Neural cell (in vitro differentiated cells): ENCODE data around the gene FHOD3. TPM values are rescaled to one million over a fixed set of nuclear protein-coding genes. Genes with fewer than 3 reads are reported as not detected.

Experiments
- H2AFZ ChIP-seq: fragments of 200-600, 300-800 bp; sonication (generic), shearing (Covaris generic); 2 replicates; pipeline ENCODE4 v1.6.0; 2014; ENCODE audit warnings: low read depth, mild to moderate bottlenecking, antibody characterized with exemption, low read length, moderate library complexity
- H3F3A ChIP-seq: fragments of 200-600 bp; shearing (Covaris generic); 2 replicates; pipeline ENCODE4 v1.6.1; 2016; ENCODE audit warnings: mild to moderate bottlenecking, moderate library complexity, mixed read lengths, antibody characterized with exemption, low read length; ENCODE audit not compliant: insufficient read depth, poor library complexity, severe bottlenecking
- H3K27ac ChIP-seq: fragments of 200-600, 300-800 bp; sonication (generic), shearing (Covaris generic); 2 replicates; pipeline ENCODE4 v1.5.1; 2014; ENCODE audit warnings: mild to moderate bottlenecking, low read length, moderate library complexity
- H3K27me3 ChIP-seq: fragments of 300-800, 200-600 bp; sonication (generic), shearing (Covaris generic); 2 replicates; pipeline ENCODE4 v1.6.0; 2014; ENCODE audit warnings: mild to moderate bottlenecking, low read depth, low read length, moderate library complexity; ENCODE audit not compliant: insufficient read depth
- H3K36me3 ChIP-seq: fragments of 300-800, 200-600 bp; sonication (generic), shearing (Covaris generic); 2 replicates; pipeline ENCODE4 v1.5.1; 2014; ENCODE audit warnings: mild to moderate bottlenecking, antibody characterized with exemption, low read length, moderate library complexity; ENCODE audit not compliant: insufficient read depth
- H3K4me2 ChIP-seq: fragments of 300-800, 200-600 bp; sonication (generic), shearing (Covaris generic); 2 replicates; pipeline ENCODE4 v1.6.0; 2014; ENCODE audit warnings: mild to moderate bottlenecking, low read length
- H3K4me3 ChIP-seq: fragments of 300-800, 200-600 bp; sonication (generic), shearing (Covaris generic); 2 replicates; pipeline ENCODE4 v1.5.1; 2014; ENCODE audit warnings: mild to moderate bottlenecking, low read length, moderate library complexity
- H3K79me2 ChIP-seq: fragments of 200-600 bp; shearing (Covaris generic); replicated peaks from 2 replicates; pipeline ENCODE4 v1.6.0; 2014; ENCODE audit warnings: mild to moderate bottlenecking, low read length, moderate library complexity; ENCODE audit not compliant: insufficient read depth
- H3K9ac ChIP-seq: fragments of 300-800, 200-600 bp; sonication (generic), shearing (Covaris generic); 2 replicates; pipeline ENCODE4 v1.6.1; 2016; ENCODE audit warnings: mild to moderate bottlenecking, low read length, mixed read lengths
- H3K9me2 ChIP-seq: fragments of 200-600 bp; shearing (Covaris generic); 2 replicates; pipeline ENCODE4 v1.6.1; 2016; ENCODE audit warnings: mild to moderate bottlenecking, low read length, mixed read lengths; ENCODE audit not compliant: insufficient read depth
- H3K9me3 ChIP-seq: fragments of 200-600, 300-800 bp; sonication (generic), shearing (Covaris generic); 2 replicates; pipeline ENCODE4 v1.6.1; 2016; ENCODE audit warnings: mild to moderate bottlenecking, mixed run types, low read length, moderate library complexity, mixed read lengths
- H4K20me1 ChIP-seq: fragments of 200-600 bp; shearing (Covaris generic); 2 replicates; pipeline ENCODE4 v1.6.1; 2016; ENCODE audit warnings: mild to moderate bottlenecking, mixed run types; ENCODE audit not compliant: insufficient read depth
- EP300 ChIP-seq: fragments of 450-650 bp; conservative IDR thresholded peaks from 2 replicates; pipeline ENCODE4 v1.6.1; 2014; ENCODE audit warnings: antibody characterized with exemption, mild to moderate bottlenecking, moderate library complexity; ENCODE audit not compliant: poor library complexity, severe bottlenecking
- EZH2 ChIP-seq: fragments of 200-600, 300-800 bp; shearing (Covaris generic), sonication (generic); IDR thresholded peaks from 2 replicates; pipeline ENCODE4 v1.6.1; 2014; ENCODE audit warnings: antibody characterized with exemption, low read length, borderline replicate concordance, mild to moderate bottlenecking; ENCODE audit not compliant: insufficient read depth, poor library complexity, severe bottlenecking
- MXI1 ChIP-seq: fragments of 450-650 bp; conservative IDR thresholded peaks from 2 replicates; pipeline ENCODE4 v1.6.1; 2014; ENCODE audit warnings: antibody characterized with exemption, mild to moderate bottlenecking; ENCODE audit not compliant: poor library complexity, severe bottlenecking
- POLR2AphosphoS5 ChIP-seq: IDR thresholded peaks from 2 replicates; pipeline ENCODE4 v1.6.1; 2012
- RAD21 ChIP-seq: fragments of 450-650 bp; conservative IDR thresholded peaks from 2 replicates; pipeline ENCODE4 v1.6.1; 2014; ENCODE audit warnings: antibody characterized with exemption, mild to moderate bottlenecking, moderate library complexity
- REST ChIP-seq: IDR thresholded peaks from 2 replicates; pipeline ENCODE4 v1.6.1; 2012; ENCODE audit warnings: borderline replicate concordance
- SMC3 ChIP-seq: fragments of 450-650 bp; conservative IDR thresholded peaks from 2 replicates; pipeline ENCODE4 v1.6.1; 2014; ENCODE audit warnings: antibody characterized with exemption, mild to moderate bottlenecking, moderate library complexity; ENCODE audit not compliant: poor library complexity
- TAF1 ChIP-seq: IDR thresholded peaks from 2 replicates; pipeline ENCODE4 v1.6.1; 2012; ENCODE audit warnings: low read depth
- polyA plus RNA-seq: library from polyadenylated mRNA; depleted of rRNA; stranded (reverse); fragments of >200 nt; gene quantifications from 2 replicates; pipeline ENCODE4 v1.2.3, GENCODE V29; 2014
- TF ChIP-seq, protein P1 (sequence below): fragments of 450-650 bp; IDR thresholded peaks from 2 replicates; pipeline ENCODE4 v1.5.1; 2014; ENCODE audit warnings: antibody characterized with exemption, mild to moderate bottlenecking, moderate library complexity; ENCODE audit not compliant: poor library complexity, severe bottlenecking

FHOD3 gene
- polyA plus RNA-seq, 1 donor from 2014 or later: 19.4 TPM

- H3K79me2 ChIP-seq: peaks cover 4% of the 10 kb centered on the region
- H3K4me2 ChIP-seq: no peak overlapping the region
- no peaks in the 10 kb centered on the region for H3F3A ChIP-seq
- TF ChIP-seq SMC3 (no peak), EP300 (no peak), EZH2 (no peak), MXI1 (no peak)
- no peak overlapping the region for H3K9ac ChIP-seq
- no peak overlapping the region for H2AFZ ChIP-seq
- no peak overlapping the region for H3K27ac ChIP-seq
- no peaks in the 10 kb centered on the region for H3K36me3 ChIP-seq
- H3K4me3 ChIP-seq: no peak overlapping the region
- H3K9me3 ChIP-seq: no peaks in the 10 kb centered on the region
- H4K20me1 ChIP-seq: no peaks in the 10 kb centered on the region
- H3K9me2 ChIP-seq: no peaks in the 10 kb centered on the region
- no peaks in the 10 kb centered on the region for H3K27me3 ChIP-seq
These were observed 94.1 kb downstream of the FHOD3 start for GRCh38 chr18:36391426-36392145.

DNA sequence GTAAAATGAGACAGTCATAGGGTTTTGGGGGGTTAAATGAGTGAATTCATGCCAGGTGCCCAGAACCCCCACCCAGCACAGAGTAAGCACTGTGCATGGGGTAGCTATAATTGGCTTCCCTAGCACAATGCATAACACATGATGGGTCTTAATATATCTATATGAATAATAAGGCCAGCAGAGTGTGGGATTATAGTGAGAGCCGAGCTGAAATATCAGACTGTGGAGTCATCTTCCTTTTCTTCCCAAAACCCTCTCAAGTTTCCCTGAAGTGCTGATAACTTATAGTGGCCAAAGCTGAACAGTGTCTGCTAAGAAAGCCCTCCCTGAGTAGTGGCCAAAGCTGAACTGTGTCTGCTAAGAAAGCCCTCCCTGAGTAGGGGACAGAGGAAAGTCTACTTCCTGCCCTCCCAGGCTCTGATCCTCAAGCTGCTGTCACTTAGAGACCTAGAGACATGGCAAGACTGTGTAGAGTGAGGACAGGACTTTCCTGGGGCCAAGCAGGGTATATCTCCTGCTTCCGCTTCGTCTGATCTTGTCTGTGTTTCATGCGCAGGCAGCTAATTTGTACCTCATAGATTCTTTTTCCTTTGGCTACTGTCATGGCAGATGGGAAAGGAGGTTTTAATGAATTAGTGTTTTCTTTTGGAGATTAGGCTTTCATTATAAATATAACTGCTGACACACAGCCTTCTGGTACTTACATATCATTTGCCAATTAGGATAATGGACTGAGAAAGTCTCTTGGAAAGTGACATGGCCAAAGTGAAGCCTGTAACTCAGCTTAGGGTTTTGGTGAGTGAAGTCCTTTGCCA, 94.9 kb downstream of the FHOD3 start:
- H3K4me2 ChIP-seq: no peak overlapping the region
- no peak overlapping the region for H3K9ac ChIP-seq
- no peak overlapping the region for H2AFZ ChIP-seq
- H3F3A ChIP-seq: no peaks in the 10 kb centered on the region
- H3K9me2 ChIP-seq: no peaks in the 10 kb centered on the region
- no peaks in the 10 kb centered on the region for H3K27me3 ChIP-seq
- no peaks in the 10 kb centered on the region for H3K9me3 ChIP-seq
- no peaks in the 10 kb centered on the region for H3K36me3 ChIP-seq
- no peak overlapping the region for H3K27ac ChIP-seq
- no peak overlapping the region for H3K4me3 ChIP-seq
- peaks cover 4% of the 10 kb centered on the region for H3K79me2 ChIP-seq
- H4K20me1 ChIP-seq: no peaks in the 10 kb centered on the region
- no peak for TF ChIP-seq TAF1
- TF ChIP-seq RAD21: no peak
- TF ChIP-seq POLR2AphosphoS5: no peak
- no peak for TF ChIP-seq SMC3
- TF ChIP-seq, protein P1, sequence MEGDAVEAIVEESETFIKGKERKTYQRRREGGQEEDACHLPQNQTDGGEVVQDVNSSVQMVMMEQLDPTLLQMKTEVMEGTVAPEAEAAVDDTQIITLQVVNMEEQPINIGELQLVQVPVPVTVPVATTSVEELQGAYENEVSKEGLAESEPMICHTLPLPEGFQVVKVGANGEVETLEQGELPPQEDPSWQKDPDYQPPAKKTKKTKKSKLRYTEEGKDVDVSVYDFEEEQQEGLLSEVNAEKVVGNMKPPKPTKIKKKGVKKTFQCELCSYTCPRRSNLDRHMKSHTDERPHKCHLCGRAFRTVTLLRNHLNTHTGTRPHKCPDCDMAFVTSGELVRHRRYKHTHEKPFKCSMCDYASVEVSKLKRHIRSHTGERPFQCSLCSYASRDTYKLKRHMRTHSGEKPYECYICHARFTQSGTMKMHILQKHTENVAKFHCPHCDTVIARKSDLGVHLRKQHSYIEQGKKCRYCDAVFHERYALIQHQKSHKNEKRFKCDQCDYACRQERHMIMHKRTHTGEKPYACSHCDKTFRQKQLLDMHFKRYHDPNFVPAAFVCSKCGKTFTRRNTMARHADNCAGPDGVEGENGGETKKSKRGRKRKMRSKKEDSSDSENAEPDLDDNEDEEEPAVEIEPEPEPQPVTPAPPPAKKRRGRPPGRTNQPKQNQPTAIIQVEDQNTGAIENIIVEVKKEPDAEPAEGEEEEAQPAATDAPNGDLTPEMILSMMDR: no peak
- TF ChIP-seq MXI1: no peak
- TF ChIP-seq EZH2: no peak
- TF ChIP-seq EP300: no peak
- no peak for TF ChIP-seq REST
